ENCODE results near the gene CACNA1C. TPM values are rescaled to one million over a fixed set of nuclear protein-coding genes. Genes with fewer than 3 reads are reported as not detected.

Gene CACNA1C
- total RNA-seq, 2 donors from 2014 or later: 8.1 to 18.2 TPM

GRCh38 chr12:2563709-2564108, 510.9 kb downstream of the CACNA1C start:
- H3K36me3 ChIP-seq: no peaks in the 10 kb centered on the region
- DNase-seq (ENCODE audit: low spot score): no peak
- no peaks in the 10 kb centered on the region for H3K27me3 ChIP-seq (replicated peaks; ENCODE audit: insufficient read depth)
- H3K27ac ChIP-seq: no peak overlapping the region
- TF ChIP-seq CTCF (IDR thresholded peaks at IDR 0.05): no peak
- TF ChIP-seq POLR2A (IDR thresholded peaks at IDR 0.05): no peak
- no peak for TF ChIP-seq POLR2AphosphoS5 (IDR thresholded peaks at IDR 0.05)
- H3K4me1 ChIP-seq (replicated peaks): no peaks in the 10 kb centered on the region
- no peaks in the 10 kb centered on the region for H3K9me3 ChIP-seq
- H3K4me3 ChIP-seq: no peak overlapping the region
- intact Hi-C loops (cut with DNase I): no loop called here
- WGBS: 87% methylated on average over 6 of the region's 6 CpGs

- Histone ChIP-seq H3K4me1 (replicated peaks) (no peaks in the 10 kb centered on the region), H3K4me3 (no peak overlapping the region), H3K36me3 (no peaks in the 10 kb centered on the region), H3K9me3 (no peaks in the 10 kb centered on the region), H3K27ac (no peak overlapping the region), H3K27me3 (replicated peaks; ENCODE audit: insufficient read depth) (no peaks in the 10 kb centered on the region)
- no peak for TF ChIP-seq CTCF (IDR thresholded peaks at IDR 0.05)
- TF ChIP-seq POLR2A (IDR thresholded peaks at IDR 0.05): no peak
- TF ChIP-seq POLR2AphosphoS5 (IDR thresholded peaks at IDR 0.05): no peak
- intact Hi-C loops (cut with DNase I): no loop called here
- WGBS: 95% methylated on average over 12 of the region's 12 CpGs
- no peak for DNase-seq (ENCODE audit: low spot score)
Observed at GRCh38 chr12:2566161-2566560, 513.4 kb downstream of the CACNA1C start.

GRCh38 chr12:2567711-2568110, 514.9 kb downstream of the CACNA1C start:
- no peaks in the 10 kb centered on the region for H3K4me1 ChIP-seq (replicated peaks)
- H3K36me3 ChIP-seq: no peaks in the 10 kb centered on the region
- intact Hi-C loops (cut with DNase I): no loop called here
- no peaks in the 10 kb centered on the region for H3K27me3 ChIP-seq (replicated peaks; ENCODE audit: insufficient read depth)
- H3K9me3 ChIP-seq: no peaks in the 10 kb centered on the region
- H3K27ac ChIP-seq: no peak overlapping the region
- no peak for DNase-seq (ENCODE audit: low spot score)
- 98% methylated on average over 4 of the region's 4 CpGs for WGBS
- TF ChIP-seq POLR2A (IDR thresholded peaks at IDR 0.05) (no peak), POLR2AphosphoS5 (IDR thresholded peaks at IDR 0.05) (no peak)
- H3K4me3 ChIP-seq: no peak overlapping the region

- intact Hi-C loops (cut with DNase I): no loop called here
- H3K27me3 ChIP-seq (replicated peaks; ENCODE audit: insufficient read depth): no peaks in the 10 kb centered on the region
- no peaks in the 10 kb centered on the region for H3K9me3 ChIP-seq
- 88% methylated on average over 7 of the region's 7 CpGs for WGBS
- no peak overlapping the region for H3K27ac ChIP-seq
- TF ChIP-seq CTCF (IDR thresholded peaks at IDR 0.05): no peak
- no peak for TF ChIP-seq POLR2A (IDR thresholded peaks at IDR 0.05)
- no peak for TF ChIP-seq POLR2AphosphoS5 (IDR thresholded peaks at IDR 0.05)
- no peaks in the 10 kb centered on the region for H3K36me3 ChIP-seq
- H3K4me1 ChIP-seq (replicated peaks): no peaks in the 10 kb centered on the region
- DNase-seq (ENCODE audit: low spot score): no peak
- no peak overlapping the region for H3K4me3 ChIP-seq
Observed at GRCh38 chr12:2570562-2570961, 517.8 kb downstream of the CACNA1C start.

GRCh38 chr12:2574355-2574935, 521.7 kb downstream of the CACNA1C start:
- H3K27ac ChIP-seq: no peak overlapping the region
- H3K27me3 ChIP-seq (replicated peaks; ENCODE audit: insufficient read depth): no peaks in the 10 kb centered on the region
- intact Hi-C loops (cut with DNase I): no loop called here
- WGBS: 88% methylated on average over 4 of the region's 4 CpGs
- DNase-seq (ENCODE audit: low spot score): no peak
- H3K9me3 ChIP-seq: no peaks in the 10 kb centered on the region
- no peaks in the 10 kb centered on the region for H3K4me1 ChIP-seq (replicated peaks)
- no peak overlapping the region for H3K4me3 ChIP-seq
- TF ChIP-seq CTCF (IDR thresholded peaks at IDR 0.05) (no peak), POLR2AphosphoS5 (IDR thresholded peaks at IDR 0.05) (no peak), POLR2A (IDR thresholded peaks at IDR 0.05) (no peak)
- H3K36me3 ChIP-seq: no peaks in the 10 kb centered on the region
